Heart right ventricle (tissue), 16 donors: Measurements from ENCODE around the gene ITGBL1. TPM values are rescaled to one million over a fixed set of nuclear protein-coding genes. Genes with fewer than 3 reads are reported as not detected.

Source experiments
- ATAC-seq, 8 donors: fragments of 200-7000 bp; cut with Tn5 transposase; one replicate each; pipeline ENCODE4 v1.9.1; 2020; ENCODE audit warnings: mild to moderate bottlenecking in 8 of 8, moderate library complexity in 8 of 8, moderate number of reproducible peaks in 1 of 8
- DNase-seq, 2 donors: peaks; one replicate each; pipeline ENCODE4 v3.0.0-alpha.2; 2020
- H3K27ac ChIP-seq, 10 donors: fragments of 200-600 bp; sonication (generic) in 2 of 10; one replicate each; pipeline versions ENCODE4 v1.5.0 to v1.8.0; 2020 to 2022; ENCODE audit warnings: mild to moderate bottlenecking in 3 of 10
- H3K27me3 ChIP-seq, 7 donors: fragments of 200-600 bp; one replicate each; pipeline ENCODE4 v1.8.0; 2021 to 2022; ENCODE audit warnings: mild to moderate bottlenecking in 2 of 7
- H3K36me3 ChIP-seq, 9 donors: fragments of 200-600 bp; sonication (generic) in 1 of 9; one replicate each; pipeline versions ENCODE4 v1.5.0 to v1.8.0; 2020 to 2022; ENCODE audit warnings: mild to moderate bottlenecking in 2 of 9
- H3K4me1 ChIP-seq, 9 donors: fragments of 200-600 bp; sonication (generic) in 1 of 9; one replicate each; pipeline versions ENCODE4 v1.5.0 to v1.8.0; 2020 to 2022; ENCODE audit warnings: mild to moderate bottlenecking in 4 of 9
- H3K4me3 ChIP-seq, 10 donors: fragments of 200-600 bp; sonication (generic) in 2 of 10; one replicate each; pipeline versions ENCODE4 v1.5.0 to v1.8.0; 2020 to 2022; ENCODE audit warnings: mild to moderate bottlenecking in 7 of 10, moderate library complexity in 2 of 10
- H3K9me3 ChIP-seq, 11 donors: fragments of 200-600 bp in 10 of 11; sonication (generic) in 2 of 11; one replicate each; pipeline versions ENCODE4 v1.5.0 to v1.8.0; 2013 to 2022; ENCODE audit warnings: mild to moderate bottlenecking in 2 of 11, control low read depth in 1 of 11, moderate library complexity in 1 of 11
- CTCF ChIP-seq, 9 donors: fragments of 200-600 bp; sonication (generic) in 2 of 9; IDR thresholded peaks; one replicate each; pipeline versions ENCODE4 v1.5.0 to v1.8.0; 2021 to 2022; ENCODE audit warnings: antibody characterized with exemption in 9 of 9, mild to moderate bottlenecking in 5 of 9, moderate library complexity in 1 of 9
- WGBS, 2 donors: extraction: QIAGEN DNeasy Blood & Tissue Kit; methylation state at CpG; one replicate each; pipeline ENCODE4 v1.1.7; 2013; ENCODE audit warnings: inconsistent platforms in 1 of 2; 5-methylcytosine and 5-hydroxymethylcytosine counted together
- intact Hi-C, 10 donors: fragments of 100-400 bp; cut with DNase I; formaldehyde crosslinking; loops; one replicate each; pipeline versions ENCODE4 v1.11.1 to v1.14.2; 2022
- polyA plus RNA-seq, 2 donors: library from polyadenylated mRNA; stranded (reverse); fragments of 200-250 nt; gene quantifications; one replicate each; pipeline ENCODE4 v1.2.3, GENCODE V29; 2013
- total RNA-seq, 10 donors: library from RNA; stranded (reverse); fragmentation: NEBNext Ultra II Directional in 3 of 10; extraction: Animal tissue kit (Norgen Biotek cat#: 25700) in 3 of 10; gene quantifications; one replicate each; pipeline versions ENCODE4 v1.2.1 to v1.2.4, GENCODE V29; 2021 to 2023
- donor health status: Arrhythmogenic right ventricular cardiomyopathy.
- donor health status: ischemic (EF 13 %, LVEDD 7.1; RV severe dilation, severe dysfunction).
- donor health status: healthy with polysubstance abuse.
- donor health status: DM: no; HTN: yes; CAD: no.
- donor health status: DM: no; HTN: no; CAD: no.
- donor health status: ischemic (EF 25% LVEDD 6.9; RV normal size, moderate dysfunction).
- donor health status: ischemic (EF 25% LVEDD 5.7; RV mildly dilated, moderate dysfunction).
- donor health status: healthy.
- donor health status: DM: yes; HTN: yes; CAD: no.
- donor health status: Ischemic cardiomyopathy.
- donor health status: ischemic (EF 35%, LVEDD 5.7; RV mildly dilated, moderate dysfunction).
- donor health status: nonischemic (EF 11% LVEDD 7.7; RV severe dilation, severe dysfunction).
- donor health status: DM: yes; HTN: yes; CAD: no.
- donor health status: PGD.
- donor health status: ischemic (EF 29% LVEDD 5.4; RV normal size, mild dysfunction).
- donor health status: nonischemic (EF 23%, LVEDD 6.1; RV moderate dilation, normal function).

The ITGBL1 gene
- total and polyA plus RNA-seq, 12 donors, result 0.78 to 11.9 (median 4.3) TPM

GRCh38 chr13:101576977-101577376 is 124.5 kb downstream of the ITGBL1 start:
- ATAC-seq, result no peak
- no peaks in the 10 kb centered on the region for H3K36me3 ChIP-seq
- peaks cover 0 to 6% (median 0%) of the 10 kb centered on the region in 9 donors for H3K4me1 ChIP-seq
- no peak overlapping the region for H3K4me3 ChIP-seq
- intact Hi-C loops, result no loop called here
- no peaks in the 10 kb centered on the region for H3K9me3 ChIP-seq
- no peak for DNase-seq
- no peak for TF ChIP-seq CTCF (IDR thresholded peaks at IDR 0.05)
- H3K27ac ChIP-seq, result no peak overlapping the region
- H3K27me3 ChIP-seq, result no peaks in the 10 kb centered on the region

GRCh38 chr13:101579281-101579802 is 126.9 kb downstream of the ITGBL1 start:
- ATAC-seq, result no peak
- Histone ChIP-seq H3K9me3 (no peaks in the 10 kb centered on the region), H3K4me3 (no peak overlapping the region), H3K4me1 (peaks cover 0 to 6% (median 0%) of the 10 kb centered on the region in 9 donors), H3K36me3 (no peaks in the 10 kb centered on the region), H3K27me3 (no peaks in the 10 kb centered on the region), H3K27ac (no peak overlapping the region)
- no peak for DNase-seq
- intact Hi-C loops, result no loop called here
- WGBS, 2 donors, result 22 to 28% methylated on average over 4 of the region's 4 CpGs
- TF ChIP-seq CTCF (IDR thresholded peaks at IDR 0.05), result no peak

- DNase-seq (no peak), ATAC-seq (no peak)
- Histone ChIP-seq H3K9me3 (no peaks in the 10 kb centered on the region), H3K4me1 (peaks cover 0 to 3% (median 0%) of the 10 kb centered on the region in 9 donors), H3K36me3 (no peaks in the 10 kb centered on the region), H3K27me3 (no peaks in the 10 kb centered on the region), H3K4me3 (no peak overlapping the region), H3K27ac (no peak overlapping the region)
- no peak for TF ChIP-seq CTCF (IDR thresholded peaks at IDR 0.05)
- intact Hi-C loops, result no loop called here
Observed at GRCh38 chr13:101584331-101584730, 131.9 kb downstream of the ITGBL1 start.

GRCh38 chr13:101590479-101590878 is 138.0 kb downstream of the ITGBL1 start:
- DNase-seq (no peak), ATAC-seq (no peak)
- Histone ChIP-seq H3K9me3 (peaks cover 0 to 17% (median 0%) of the 10 kb centered on the region in 11 donors), H3K27ac (no peak overlapping the region), H3K36me3 (no peaks in the 10 kb centered on the region), H3K27me3 (no peaks in the 10 kb centered on the region), H3K4me3 (no peak overlapping the region), H3K4me1 (no peaks in the 10 kb centered on the region)
- WGBS, 2 donors, result 77 to 81% methylated on average over 4 of the region's 4 CpGs
- intact Hi-C loops, result no loop called here
- no peak for TF ChIP-seq CTCF (IDR thresholded peaks at IDR 0.05)
